ENCODE results near the gene ARHGDIG.
"Not testable (repeated sequence)": the region's sequence is repeated elsewhere in the genome, so short reads cannot be mapped to it uniquely, and the experiment has no call there.

ARHGDIG gene

GRCh38 chr16:255183-255582 is 25.2 kb upstream of the ARHGDIG start:
- no peak overlapping the region for H3K4me3 ChIP-seq (ENCODE audit: low read depth, low read length)
- no peak for DNase-seq (ENCODE audit: low read depth)
- TF ChIP-seq CTCF (IDR thresholded peaks at IDR 0.05; ENCODE audit: insufficient read depth, low read depth, low read length, missing control alignments): no peak

- H3K4me3 ChIP-seq (ENCODE audit: low read depth, low read length); DNase-seq (ENCODE audit: low read depth): not testable (repeated sequence)
These were observed 22.3 kb upstream of the ARHGDIG start for GRCh38 chr16:258091-258490.

GRCh38 chr16:259226-259625 is 21.2 kb upstream of the ARHGDIG start:
- TF ChIP-seq CTCF (IDR thresholded peaks at IDR 0.05; ENCODE audit: insufficient read depth, low read depth, low read length, missing control alignments): no peak
- no peak for DNase-seq (ENCODE audit: low read depth)

GRCh38 chr16:259814-260253 is 20.6 kb upstream of the ARHGDIG start:
- H3K4me3 ChIP-seq (ENCODE audit: low read depth, low read length): no peak overlapping the region
- TF ChIP-seq CTCF (IDR thresholded peaks at IDR 0.05; ENCODE audit: insufficient read depth, low read depth, low read length, missing control alignments): no peak
- DNase-seq (ENCODE audit: low read depth): no peak

More at GRCh38 chr16:259226-259625, 21.2 kb upstream of the ARHGDIG start:
- H3K4me3 ChIP-seq (ENCODE audit: low read depth, low read length): no peak overlapping the region

- no peak for TF ChIP-seq CTCF (IDR thresholded peaks at IDR 0.05; ENCODE audit: insufficient read depth, low read depth, low read length, missing control alignments)
- no peak overlapping the region for H3K4me3 ChIP-seq (ENCODE audit: low read depth, low read length)
- DNase-seq (ENCODE audit: low read depth): no peak
These were observed 20.1 kb upstream of the ARHGDIG start for GRCh38 chr16:260326-260725.

GRCh38 chr16:261031-261691 is 19.2 kb upstream of the ARHGDIG start:
- TF ChIP-seq CTCF (IDR thresholded peaks at IDR 0.05; ENCODE audit: insufficient read depth, low read depth, low read length, missing control alignments): no peak
- no peak for DNase-seq (ENCODE audit: low read depth)
- no peak overlapping the region for H3K4me3 ChIP-seq (ENCODE audit: low read depth, low read length)

GRCh38 chr16:262121-262745 is 18.2 kb upstream of the ARHGDIG start:
- no peak overlapping the region for H3K4me3 ChIP-seq (ENCODE audit: low read depth, low read length)
- no peak for DNase-seq (ENCODE audit: low read depth)
- no peak for TF ChIP-seq CTCF (IDR thresholded peaks at IDR 0.05; ENCODE audit: insufficient read depth, low read depth, low read length, missing control alignments)

All from GM12865 (cell line).